ENCODE data around the gene ITPRID1.
"Not testable (repeated sequence)": the region's sequence is repeated elsewhere in the genome, so short reads cannot be mapped to it uniquely, and the experiment has no call there.

ITPRID1 gene

DNA sequence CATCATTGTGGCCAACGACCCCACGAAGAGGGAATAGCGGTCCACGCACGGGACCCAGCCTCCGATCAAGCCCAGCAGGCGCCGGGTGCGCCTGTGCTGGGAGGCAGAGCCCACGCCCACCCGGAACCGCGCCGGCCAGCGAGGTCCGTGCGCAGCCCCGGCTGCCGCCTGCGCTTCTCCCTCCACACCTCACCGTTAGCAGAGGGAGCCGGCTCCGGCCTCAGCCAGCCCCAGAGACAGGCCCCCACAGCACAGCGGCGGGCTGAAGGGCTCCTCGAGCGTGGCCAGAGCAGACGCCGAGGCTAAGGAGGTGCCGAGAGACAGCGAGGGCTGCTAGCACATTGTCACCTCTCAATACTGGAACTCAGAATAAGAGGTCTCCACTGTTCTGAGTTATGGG, 3.6 kb downstream of the ITPRID1 start:
- no peak for DNase-seq

DNA sequence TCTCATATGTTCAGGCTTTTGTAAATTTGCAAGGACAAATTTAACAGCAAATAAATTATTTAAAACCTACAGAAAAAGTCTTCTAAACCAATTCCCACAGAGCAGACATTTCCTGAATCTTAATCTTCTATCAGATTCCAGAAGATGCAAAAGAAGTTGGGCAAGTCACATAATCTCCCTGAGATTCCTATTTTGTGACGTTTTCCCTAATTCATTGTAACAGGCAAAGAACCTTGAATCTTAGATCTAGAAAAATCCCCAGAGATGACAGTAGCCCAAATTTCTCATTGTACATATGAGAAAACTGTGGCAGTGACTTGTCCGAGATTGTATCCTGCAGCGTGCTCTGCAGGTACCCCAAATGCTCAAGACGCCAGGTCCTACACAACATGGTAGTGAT, 4.9 kb downstream of the ITPRID1 start:
- no peak for DNase-seq

DNA sequence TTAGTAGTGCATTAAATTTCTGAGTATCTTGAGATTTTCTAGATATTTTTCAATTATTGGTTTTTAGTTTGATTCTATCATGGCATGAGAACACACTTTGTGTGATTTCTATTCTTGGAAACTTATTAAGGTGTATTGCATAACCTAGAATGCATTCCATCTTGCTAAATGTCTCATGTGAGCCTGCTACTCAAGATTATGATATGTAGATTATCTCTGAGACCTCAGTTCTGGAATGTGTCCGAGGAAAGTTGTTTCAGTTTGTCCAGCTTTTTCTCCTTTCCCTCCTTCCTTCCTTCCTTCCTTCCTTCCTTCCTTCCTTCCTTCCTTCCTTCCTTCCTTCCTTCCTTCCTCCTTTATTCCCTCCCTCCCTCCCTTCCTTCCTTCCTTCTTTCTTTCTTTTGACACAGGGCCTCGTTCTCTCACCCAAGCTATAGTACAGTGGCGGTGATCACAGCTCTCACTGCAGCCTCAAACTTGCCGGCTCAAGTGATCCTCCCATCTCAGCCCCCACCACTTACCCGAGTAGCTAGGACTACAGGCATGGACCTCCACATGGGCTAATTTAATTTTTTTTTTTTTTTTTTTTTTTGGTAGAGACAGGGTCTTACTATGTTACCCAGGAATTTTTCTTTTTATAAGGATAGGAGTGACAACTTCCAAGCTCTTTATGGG, 7.6 kb downstream of the ITPRID1 start:
- DNase-seq = no peak

DNA sequence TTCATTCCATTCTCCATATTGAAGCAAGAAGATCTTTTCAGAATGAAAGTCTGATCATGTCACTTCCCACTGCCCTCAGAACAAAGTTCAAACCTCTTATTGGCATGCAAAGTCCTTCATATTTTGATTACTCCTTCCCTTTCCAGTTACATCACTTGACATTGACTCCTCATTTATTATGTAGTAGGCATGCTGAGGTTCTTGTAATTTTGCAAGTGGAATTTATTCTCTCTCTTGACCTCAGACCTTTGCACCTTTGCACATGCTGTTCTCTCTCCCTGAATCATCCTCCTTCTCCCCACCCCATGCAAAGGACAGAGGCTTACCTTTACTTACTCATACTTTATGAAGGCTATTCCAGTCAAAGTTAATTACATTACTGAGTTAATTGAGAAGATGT, 13.0 kb downstream of the ITPRID1 start:
- DNase-seq = no peak

DNA sequence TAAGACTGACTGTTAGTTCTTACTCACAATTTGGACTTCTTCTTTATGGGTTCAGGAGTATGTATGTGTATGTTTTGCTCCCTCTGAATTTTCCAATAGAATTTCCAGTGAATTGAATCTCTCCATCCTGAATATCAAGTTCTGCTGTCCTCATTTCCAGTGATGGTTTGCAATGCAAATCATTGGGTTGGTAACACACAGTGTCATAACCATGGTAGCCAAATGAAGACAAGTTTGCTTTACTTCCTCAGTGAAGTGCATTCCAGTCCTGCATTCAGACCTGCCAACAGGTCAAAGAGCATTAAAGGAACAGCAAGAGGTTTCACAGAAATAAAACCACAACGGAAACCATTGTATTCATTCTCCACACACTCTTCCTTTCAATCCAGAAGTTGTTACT, 15.2 kb downstream of the ITPRID1 start:
- DNase-seq = no peak

DNA sequence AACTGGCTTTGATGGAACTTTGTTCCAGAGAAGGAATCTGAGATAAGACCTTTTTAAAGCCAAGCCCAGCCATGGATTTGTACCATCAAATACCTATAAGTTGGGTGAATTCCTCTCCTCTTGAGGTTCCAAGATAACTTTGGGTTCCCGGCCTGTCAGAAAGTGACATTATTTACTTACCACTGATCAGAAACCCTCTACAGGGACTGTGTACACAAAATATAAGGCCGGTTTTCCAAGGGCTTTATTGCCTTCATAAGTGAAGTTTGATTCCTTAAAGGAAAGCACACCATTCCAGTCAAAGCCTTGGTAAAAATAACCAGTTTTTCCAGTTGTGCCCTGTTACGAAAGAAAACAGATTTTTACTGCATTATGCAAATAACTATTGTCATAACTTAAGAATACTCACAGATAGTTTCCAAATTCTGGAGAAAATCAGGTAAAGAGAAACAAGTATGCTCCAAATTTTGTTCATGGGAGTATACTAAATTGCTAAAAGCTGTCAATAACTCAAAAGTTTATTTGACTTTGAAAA, 26.8 kb downstream of the ITPRID1 start:
- DNase-seq = not testable (repeated sequence)

DNA sequence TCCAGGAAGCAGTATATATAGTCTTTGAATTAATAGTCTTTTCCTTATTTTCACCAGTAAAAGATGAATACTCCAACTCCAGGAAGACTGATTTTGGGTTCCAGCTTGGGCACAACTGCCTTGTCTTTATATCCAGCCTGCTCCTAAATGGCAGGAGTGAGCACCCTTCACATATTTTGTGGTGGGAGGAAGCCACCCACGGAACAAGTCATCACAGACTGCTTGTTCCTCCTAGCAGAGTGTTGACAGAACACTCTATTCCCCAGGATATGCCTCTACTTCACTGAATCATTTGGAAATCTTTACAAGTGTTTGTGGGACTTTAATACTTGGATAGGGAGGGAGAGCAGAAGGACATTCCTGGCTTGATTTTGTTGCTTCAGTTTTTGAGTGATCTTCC, 31.7 kb downstream of the ITPRID1 start:
- no peak for DNase-seq

DNA sequence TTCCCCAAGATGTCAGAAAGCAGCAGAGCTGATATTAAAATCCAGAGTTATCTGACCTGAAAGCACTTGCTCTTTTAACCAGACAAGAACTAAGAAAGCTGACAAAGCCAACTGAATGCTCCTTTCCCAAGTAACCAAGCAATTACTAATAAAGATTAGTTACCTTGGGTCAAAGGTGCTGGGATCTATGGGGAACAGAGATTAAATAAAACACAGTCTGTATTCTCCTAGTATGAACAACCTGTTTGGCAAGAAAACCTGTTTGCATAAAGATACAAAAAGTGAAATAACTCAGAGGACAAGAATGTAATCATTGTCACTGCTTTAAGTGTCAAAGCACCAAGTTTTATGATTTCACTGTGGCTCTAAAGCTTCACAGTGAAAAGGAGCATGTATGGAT, 35.7 kb downstream of the ITPRID1 start:
- no peak for DNase-seq

DNA sequence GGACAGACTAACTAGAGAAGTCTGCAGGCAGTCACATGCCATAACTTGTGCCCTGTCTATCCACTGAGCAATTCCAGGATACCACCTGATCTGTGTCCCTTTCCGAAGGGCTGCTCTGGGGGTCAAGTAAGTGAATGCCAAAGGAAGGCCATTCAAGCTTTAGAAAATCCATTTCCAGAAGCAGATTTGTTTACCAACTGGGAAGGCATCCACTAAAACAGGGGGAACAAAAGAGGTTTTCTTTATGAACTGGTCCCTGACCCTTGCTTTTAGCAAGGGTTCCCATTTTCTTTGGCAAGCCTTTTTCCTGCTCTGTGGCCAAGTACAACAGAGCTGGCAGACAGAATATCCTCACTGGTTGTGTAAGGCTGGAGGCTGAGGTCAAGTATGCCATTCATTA, 36.5 kb downstream of the ITPRID1 start:
- DNase-seq = no peak

DNA sequence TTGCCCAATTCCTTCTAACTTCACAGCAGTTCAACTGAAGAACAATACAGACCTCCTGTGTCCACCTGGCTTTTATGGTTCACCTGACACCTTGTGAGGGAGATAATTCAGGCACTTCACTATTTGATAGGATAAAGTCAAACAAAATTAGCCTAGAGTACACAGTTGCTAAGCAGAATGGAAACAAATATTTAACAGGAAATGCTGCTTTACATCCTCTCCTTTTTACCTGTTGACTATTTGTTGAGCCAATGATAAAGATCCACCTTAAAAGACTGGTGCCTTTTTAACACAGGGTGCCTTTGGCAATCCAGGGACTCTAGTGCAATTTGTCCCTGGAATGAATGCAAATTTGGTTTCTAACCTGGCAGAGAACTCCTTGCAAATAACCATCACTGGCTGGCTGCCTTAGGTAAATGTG, 39.8 kb downstream of the ITPRID1 start:
- DNase-seq = no peak

DNA sequence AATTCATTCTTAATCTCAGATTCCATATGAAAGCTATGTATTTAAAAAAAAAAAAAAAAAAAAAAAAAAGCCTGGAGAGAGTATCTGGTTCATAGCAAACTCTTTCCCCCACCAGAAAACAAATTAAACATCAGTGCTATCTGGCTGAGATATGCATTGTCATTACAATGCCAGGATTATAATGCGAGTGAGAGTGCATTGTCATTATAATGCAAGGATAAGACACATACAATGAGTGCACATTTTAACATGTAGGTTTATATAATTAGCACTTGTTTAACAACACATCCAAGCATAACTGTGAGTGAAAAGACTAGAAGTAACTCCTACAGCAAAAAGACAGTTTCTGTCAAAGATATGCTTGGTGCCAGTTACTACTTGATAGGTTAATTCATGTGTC, 48.1 kb downstream of the ITPRID1 start:
- DNase-seq = no peak

DNA sequence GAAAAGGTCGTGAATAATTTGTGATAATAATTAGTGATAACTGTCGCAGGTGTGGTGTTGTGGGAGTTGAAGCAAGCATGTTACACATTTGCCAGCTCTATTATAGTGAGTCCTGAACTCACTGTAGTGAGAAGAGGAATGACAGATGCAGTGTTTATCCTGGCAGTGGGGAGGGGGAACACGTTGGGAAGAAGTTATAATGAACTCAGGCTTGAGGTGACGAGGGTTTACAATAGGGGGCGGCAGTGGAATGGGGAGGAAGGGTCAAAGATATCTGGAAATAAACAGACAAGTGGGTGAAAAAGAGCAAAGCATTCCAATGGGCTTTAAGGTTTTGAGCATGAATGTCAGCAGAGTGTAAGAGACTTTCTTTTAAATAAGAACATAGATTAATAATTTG, 49.6 kb downstream of the ITPRID1 start:
- no peak for DNase-seq

DNA sequence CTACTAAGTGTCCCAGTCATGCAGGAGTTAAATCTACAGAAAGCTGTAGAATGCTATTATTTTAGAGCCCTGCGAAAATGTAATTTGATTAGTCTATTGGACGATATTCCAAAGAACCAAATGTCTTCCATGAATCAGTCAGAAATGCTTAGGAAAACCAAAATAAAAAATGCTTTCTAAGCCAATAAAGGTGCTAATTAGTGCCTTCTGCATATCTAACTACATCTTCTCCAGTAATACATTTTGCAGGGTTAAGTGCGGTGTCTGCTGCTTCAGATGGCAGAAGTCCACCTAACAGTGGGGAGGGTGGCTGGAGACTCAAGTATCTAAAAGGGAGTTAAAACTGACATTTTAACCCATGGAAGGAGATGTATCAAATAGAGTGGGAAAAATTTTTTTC, 50.1 kb downstream of the ITPRID1 start:
- DNase-seq = no peak

DNA sequence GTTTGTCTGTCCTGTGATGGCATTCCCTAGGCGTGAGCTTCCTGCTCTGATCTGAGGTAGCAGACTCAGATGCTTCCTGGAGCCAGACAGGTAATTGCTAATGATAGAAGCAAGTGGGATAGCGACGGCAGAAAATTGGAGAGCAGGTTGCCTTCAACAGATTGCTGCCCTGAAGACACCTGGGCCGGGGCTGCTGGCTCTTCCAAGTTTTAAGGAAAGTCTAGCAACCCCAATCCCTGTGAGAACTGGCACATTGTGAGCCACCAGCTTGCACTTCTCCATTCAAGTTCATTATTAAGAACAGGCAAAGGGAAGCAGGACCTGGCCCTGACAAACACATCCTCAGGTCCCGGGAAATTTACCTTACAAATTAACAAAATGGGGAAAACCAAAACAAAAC, 50.8 kb downstream of the ITPRID1 start:
- DNase-seq = no peak

DNA sequence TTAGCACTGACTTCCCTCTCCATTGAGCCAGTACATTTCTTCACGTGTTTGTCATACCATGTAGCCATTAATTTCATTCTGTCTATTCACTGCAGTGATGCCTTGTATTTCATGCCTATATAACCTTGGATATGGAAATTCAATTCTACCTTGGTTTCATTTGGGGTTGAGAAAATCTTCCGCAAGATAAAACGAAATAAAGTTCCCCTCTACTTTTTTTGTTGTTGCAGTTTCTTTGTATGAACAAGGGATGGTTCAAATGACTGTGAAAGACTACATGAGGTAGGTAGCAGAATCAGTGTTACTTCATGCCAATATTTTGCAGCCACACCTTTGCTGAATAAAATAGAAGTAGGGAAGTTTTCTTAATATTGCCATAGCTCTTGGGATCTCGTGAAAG, 55.6 kb downstream of the ITPRID1 start:
- DNase-seq = no peak

DNA sequence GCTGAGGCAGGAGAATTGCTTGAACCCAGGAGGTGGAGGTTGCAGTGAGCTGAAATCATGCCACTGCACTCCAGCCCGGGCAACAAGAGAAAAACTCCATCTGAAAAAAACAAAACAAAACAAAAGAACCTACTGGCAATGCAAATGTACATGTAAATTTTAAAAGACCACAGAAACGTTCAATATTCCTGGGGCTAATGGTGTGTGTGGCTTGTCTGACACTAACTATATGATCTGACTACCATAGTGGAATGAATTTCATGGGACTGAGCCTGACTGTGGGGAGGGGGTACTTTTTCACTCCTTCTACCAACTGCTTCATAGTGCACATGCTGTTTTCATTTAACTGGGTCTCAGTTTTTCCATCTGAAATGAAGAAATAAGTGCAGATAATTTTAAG, 69.6 kb downstream of the ITPRID1 start:
- DNase-seq = no peak

DNA sequence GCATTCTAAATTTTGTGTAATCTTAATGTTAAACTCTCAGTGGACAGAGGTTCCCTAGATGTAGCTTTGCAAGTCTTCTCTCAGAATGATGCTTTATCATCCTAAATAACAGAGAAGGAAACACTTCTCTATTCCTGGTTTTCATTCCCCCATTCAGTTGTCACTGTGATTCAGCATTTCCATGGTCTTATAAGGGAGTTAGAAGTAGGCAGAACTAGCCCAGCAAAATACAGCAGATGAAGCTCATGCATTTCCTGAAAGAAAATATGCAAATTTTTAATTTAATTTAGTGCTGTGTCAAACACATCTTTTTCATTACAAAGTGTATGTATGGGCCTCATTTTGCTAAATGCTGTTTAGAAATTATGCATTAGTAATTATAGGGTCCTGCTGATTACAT, 70.1 kb downstream of the ITPRID1 start:
- DNase-seq = no peak

DNA sequence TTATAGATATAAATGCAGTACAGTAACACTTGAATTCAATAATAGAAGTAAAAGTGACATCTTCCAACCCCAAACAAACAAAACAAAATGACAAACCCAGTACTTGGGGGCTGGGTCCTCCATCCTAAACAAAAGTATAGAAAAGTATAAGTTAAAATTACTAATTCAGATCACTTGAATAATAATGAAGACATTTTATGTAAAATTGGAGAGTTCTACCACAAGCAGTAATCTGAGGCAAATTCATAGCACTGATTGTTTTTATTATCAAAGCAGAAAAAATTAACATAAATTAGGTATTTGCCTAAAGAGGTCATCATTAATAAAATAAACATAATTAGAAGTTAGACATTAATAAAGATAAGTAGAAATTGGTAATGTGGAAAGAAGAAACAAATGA, 81.5 kb downstream of the ITPRID1 start:
- DNase-seq = no peak

DNA sequence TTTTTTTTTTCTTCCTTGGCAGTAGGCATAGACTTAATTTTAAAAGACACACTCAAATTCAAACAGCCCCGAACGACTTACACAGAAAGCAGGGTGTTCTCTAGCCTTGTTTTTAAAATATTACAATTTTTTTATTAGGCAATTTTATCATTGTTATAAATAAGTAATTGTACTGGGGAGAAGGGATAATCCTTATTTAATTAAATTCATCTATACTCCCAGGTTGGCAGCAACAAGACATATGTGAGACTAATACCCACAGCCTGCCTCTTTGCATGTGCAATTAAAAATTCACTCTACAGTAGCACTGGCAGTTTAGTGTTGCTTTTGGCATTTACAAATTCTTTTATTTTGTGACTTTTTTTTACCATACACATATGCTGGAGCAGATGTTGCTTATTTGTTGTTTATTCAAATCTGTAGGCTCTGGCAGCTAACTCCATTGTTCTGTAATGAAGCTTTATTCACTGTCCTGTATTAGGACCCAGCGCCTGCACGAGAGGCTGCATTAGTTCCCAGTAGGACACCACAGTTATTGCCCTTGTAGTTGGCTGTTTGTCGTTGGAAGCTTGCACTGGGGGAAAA, 88.2 kb downstream of the ITPRID1 start:
- no peak for DNase-seq

DNA sequence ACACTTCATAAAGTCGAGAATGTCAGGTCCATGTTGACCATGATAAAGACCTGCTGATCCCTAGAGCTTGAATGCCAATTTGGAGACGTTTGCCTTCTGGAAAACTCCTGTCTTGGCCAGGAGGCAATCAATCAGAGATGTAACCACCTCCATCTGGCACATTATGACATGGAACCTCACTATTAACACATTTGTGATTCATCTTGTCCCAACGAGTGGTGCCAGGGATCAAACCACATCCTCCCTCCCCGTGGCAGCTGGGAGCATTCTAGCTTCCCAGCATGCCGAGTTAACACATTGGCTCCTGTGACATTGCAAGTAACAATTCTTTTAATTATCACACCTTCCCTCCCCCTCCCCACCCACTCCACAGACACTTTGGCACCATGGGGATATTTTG, 89.2 kb downstream of the ITPRID1 start:
- no peak for DNase-seq

DNA sequence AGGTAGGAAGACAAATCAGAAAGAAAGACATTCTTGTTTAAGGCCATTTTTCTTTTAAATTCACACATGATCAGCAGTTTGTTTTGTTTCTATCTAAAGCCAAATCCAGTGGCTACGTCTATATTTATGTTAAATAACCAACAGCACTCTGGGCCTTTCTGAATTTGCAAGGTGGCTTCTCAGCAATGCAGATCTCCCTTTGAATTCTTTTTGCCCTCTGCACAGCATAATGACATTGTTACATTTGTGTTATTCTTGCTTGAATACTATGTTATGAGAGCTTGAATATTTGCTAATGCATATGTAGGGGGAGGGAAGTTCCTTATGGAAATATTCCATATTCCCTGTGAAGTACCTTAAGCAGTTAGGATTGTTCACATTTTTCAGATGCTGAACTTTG, 99.7 kb downstream of the ITPRID1 start:
- DNase-seq = no peak

DNA sequence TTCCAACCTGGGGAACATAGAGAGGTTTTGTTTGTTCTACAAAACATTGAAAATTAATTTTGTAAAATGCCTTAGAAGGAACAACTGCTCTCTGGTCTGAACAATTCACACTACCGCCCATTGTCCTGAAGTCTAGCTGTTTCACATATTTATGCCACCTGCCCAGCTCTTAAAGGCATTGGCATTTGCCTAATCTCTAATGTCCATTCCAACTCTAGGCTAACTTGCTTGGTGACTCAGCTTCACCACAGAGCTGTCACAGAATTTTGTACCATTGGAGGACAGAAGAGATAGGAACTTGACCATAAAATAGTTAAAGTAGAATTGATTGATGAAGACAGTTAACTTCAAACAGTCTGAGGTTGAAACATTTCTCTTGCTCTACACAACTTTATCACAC, 119.6 kb downstream of the ITPRID1 start:
- no peak for DNase-seq

DNA sequence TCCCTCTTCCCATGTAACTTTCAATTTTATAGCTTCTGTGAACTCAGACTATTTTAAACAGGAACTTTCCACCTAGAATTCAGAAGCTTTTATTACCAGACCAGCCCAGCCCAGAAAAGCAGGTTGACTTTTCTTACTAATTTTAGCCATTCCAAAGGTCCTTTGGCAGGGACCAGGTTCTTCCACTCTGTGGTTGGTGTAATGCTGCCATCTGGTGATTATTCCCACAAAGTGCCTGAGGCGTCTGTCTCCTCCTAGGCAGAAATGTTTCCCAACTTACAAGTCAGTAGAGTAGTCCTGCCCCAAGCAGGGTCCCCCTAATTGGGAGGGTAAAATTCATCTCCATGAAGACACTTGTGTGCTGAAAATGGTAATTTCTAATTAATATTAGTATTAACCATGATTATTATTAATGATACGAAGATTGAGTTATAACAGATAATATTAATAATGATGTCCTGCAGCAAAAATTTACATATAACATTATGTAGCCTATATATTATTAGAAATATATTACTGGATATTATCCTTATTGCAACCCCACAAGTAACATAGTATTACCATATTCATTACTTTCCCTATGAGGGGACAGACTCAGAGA, 120.1 kb downstream of the ITPRID1 start:
- DNase-seq = no peak

DNA sequence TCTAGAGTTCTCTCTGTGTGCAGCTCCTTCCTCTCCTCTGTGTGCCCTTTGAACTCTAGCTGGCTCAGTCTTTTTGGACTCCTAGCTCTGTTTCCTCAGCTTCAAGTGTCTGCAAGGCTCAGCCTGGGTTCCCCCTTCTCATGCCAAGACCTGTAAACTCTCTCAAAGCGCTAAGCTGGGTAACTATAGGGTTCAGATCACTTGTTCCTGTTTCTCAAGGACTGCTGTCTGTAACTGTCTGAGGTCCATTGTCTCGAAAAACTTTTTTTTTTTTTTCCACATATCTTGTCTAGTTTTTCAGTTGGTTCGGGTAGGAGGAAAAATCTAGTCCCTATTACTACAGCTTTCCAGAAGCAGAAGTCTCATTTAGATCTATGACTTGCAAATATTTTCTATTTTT, 126.5 kb downstream of the ITPRID1 start:
- no peak for DNase-seq

DNA sequence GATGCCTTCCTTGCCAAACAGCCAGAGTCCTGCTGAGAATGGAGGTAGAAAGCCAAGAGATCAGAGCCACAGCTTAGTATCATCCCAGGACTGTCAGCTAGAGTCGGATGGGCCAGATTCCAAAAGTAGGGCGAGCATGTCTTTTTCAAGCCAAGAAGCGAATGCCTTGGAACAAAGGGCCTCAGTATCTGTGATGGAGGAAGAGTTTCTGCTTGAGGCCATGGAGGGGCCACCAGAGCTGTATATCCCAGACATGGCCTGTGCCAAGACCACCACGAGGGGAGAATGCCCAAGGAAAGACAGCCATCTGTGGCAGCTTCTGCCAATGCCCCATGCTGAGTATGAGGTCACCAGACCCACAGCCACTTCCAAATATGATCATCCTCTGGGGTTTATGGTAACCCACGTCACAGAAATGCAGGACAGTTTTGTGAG, 128.8 kb downstream of the ITPRID1 start:
- DNase-seq = no peak
